Psoas muscle (tissue), 8 donors: Measurements from ENCODE around the gene FAM50A. TPM values are rescaled to one million over a fixed set of nuclear protein-coding genes. Genes with fewer than 3 reads are reported as not detected.

Source experiments
- ATAC-seq, 4 donors: fragments of 200-7000 bp; cut with Tn5 transposase; one replicate each; pipeline ENCODE4 v1.9.1; 2020; ENCODE audit warnings: moderate library complexity in 3 of 4, mild to moderate bottlenecking in 2 of 4
- DNase-seq, 2 donors: peaks; one replicate each; pipeline ENCODE4 v3.0.0-alpha.2; 2020
- H3K27ac ChIP-seq: fragments of 200-600 bp; one replicate; pipeline ENCODE4 v1.8.0; 2022
- H3K27me3 ChIP-seq, 3 donors: fragments of 200-600 bp in 1 of 3; one replicate each; pipeline versions ENCODE4 v1.6.1 to v1.8.0; 2013 to 2022; ENCODE audit warnings: low read length in 2 of 3, mild to moderate bottlenecking in 2 of 3, moderate library complexity in 1 of 3; ENCODE audit not compliant: insufficient read depth in 3 of 3
- H3K36me3 ChIP-seq, 2 donors: fragments of 200-600 bp in 1 of 2; one replicate each; pipeline versions ENCODE4 v1.6.1 to v1.8.0; 2013 to 2022; ENCODE audit warnings: low read depth in 1 of 2, mild to moderate bottlenecking in 1 of 2, moderate library complexity in 1 of 2; ENCODE audit not compliant: insufficient read depth in 1 of 2
- H3K4me1 ChIP-seq: fragments of 200-600 bp; one replicate; pipeline ENCODE4 v1.8.0; 2022
- H3K4me3 ChIP-seq: fragments of 200-600 bp; one replicate; pipeline ENCODE4 v1.8.0; 2022; ENCODE audit warnings: mild to moderate bottlenecking
- H3K9me3 ChIP-seq: fragments of 200-600 bp; one replicate; pipeline ENCODE4 v1.8.0; 2022
- WGBS, 3 donors: extraction: QIAGEN DNeasy Blood & Tissue Kit; methylation state at CpG; one replicate each; pipeline versions ENCODE4 v1.1.6 to v1.1.7; 2013; 5-methylcytosine and 5-hydroxymethylcytosine counted together
- intact Hi-C, 2 donors: fragments of 100-400 bp; cut with DNase I; formaldehyde crosslinking; loops; one replicate each; pipeline versions ENCODE4 v1.11.0 to v1.14.2; 2022
- polyA plus RNA-seq, 3 donors: library from polyadenylated mRNA; stranded (reverse); fragments of 200-250 nt; gene quantifications; one replicate each; pipeline ENCODE4 v1.2.3, GENCODE V29; 2013
- total RNA-seq, 4 donors: library from RNA; stranded (reverse); fragmentation: NEBNext Ultra II Directional in 2 of 4; extraction: Animal tissue kit (Norgen Biotek cat#: 25700) in 2 of 4; gene quantifications; one replicate each; pipeline versions ENCODE4 v1.2.1 to v1.2.4, GENCODE V29; 2021 to 2023
- TF ChIP-seq, protein P1 (sequence below): fragments of 200-600 bp; IDR thresholded peaks from one replicate; pipeline ENCODE4 v1.8.0; 2022; ENCODE audit warnings: antibody characterized with exemption
- donor health status: healthy with polysubstance abuse.
- donor health status: DM: no; HTN: no; CAD: no; lungs with moderate emphysema.
- donor health status: Bipolar disorder and iron deficiency.
- donor health status: healthy.
- donor health status: DM: yes; HTN: yes; CAD: no.
- donor health status: DM: no; HTN: no; CAD: no.
- donor health status: DM: no; HTN: no; CAD: no.
- donor health status: DM: yes; HTN: yes; CAD: no.

The FAM50A gene
- total and polyA plus RNA-seq, 7 donors = 48.6 to 117 (median 59.6) TPM

DNA sequence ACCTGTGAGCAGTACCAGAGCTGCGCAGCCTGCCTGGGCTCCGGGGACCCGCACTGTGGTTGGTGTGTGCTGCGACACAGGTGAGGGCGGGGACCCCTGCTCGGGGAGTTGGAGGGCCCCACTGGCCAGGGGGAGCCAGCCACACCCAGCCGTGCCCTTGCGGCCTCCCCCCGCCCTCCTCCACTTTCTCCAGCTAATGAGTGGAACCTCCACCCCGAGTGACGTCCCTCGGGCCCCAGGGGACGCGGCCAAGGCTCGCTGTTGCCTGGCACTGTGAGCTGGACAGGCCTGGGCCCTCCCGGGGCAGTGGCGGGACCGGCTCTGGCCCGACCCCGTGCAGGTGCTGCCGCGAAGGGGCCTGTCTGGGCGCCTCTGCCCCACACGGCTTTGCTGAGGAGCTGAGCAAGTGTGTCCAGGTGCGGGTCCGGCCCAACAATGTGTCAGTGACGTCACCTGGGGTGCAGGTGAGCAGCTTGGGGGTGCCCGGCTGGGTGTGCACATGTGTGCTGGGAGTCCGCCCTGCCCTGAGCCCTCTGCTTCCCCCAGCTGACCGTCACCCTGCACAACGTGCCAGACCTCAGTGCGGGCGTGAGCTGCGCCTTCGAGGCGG is 19.8 kb downstream of the FAM50A start:
- H3K4me1 ChIP-seq = no peaks in the 10 kb centered on the region
- H3K27ac ChIP-seq = no peak overlapping the region
- WGBS, 3 donors = 87 to 89% (median 87%) methylated on average over 11 to 31 of the region's 36 CpGs
- ATAC-seq (no peak), DNase-seq (no peak)
- no peak overlapping the region for H3K4me3 ChIP-seq
- no peaks in the 10 kb centered on the region for H3K27me3 ChIP-seq
- H3K36me3 ChIP-seq = peaks cover 0 to 25% of the 10 kb centered on the region in 2 donors
- H3K9me3 ChIP-seq = no peaks in the 10 kb centered on the region
- TF ChIP-seq, protein P1, sequence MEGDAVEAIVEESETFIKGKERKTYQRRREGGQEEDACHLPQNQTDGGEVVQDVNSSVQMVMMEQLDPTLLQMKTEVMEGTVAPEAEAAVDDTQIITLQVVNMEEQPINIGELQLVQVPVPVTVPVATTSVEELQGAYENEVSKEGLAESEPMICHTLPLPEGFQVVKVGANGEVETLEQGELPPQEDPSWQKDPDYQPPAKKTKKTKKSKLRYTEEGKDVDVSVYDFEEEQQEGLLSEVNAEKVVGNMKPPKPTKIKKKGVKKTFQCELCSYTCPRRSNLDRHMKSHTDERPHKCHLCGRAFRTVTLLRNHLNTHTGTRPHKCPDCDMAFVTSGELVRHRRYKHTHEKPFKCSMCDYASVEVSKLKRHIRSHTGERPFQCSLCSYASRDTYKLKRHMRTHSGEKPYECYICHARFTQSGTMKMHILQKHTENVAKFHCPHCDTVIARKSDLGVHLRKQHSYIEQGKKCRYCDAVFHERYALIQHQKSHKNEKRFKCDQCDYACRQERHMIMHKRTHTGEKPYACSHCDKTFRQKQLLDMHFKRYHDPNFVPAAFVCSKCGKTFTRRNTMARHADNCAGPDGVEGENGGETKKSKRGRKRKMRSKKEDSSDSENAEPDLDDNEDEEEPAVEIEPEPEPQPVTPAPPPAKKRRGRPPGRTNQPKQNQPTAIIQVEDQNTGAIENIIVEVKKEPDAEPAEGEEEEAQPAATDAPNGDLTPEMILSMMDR = no peak
- intact Hi-C loops = no loop called here

- Histone ChIP-seq H3K27ac (no peak overlapping the region), H3K36me3 (peaks cover 0 to 35% of the 10 kb centered on the region in 2 donors), H3K27me3 (no peaks in the 10 kb centered on the region), H3K4me1 (no peaks in the 10 kb centered on the region), H3K9me3 (no peaks in the 10 kb centered on the region), H3K4me3 (no peak overlapping the region)
- intact Hi-C loops = no loop called here
- ATAC-seq = no peak
- 92 to 94% (median 93%) methylated on average over 17 to 28 of the region's 28 CpGs for WGBS, 3 donors
- TF ChIP-seq, protein P1 = no peak
- DNase-seq = no peak
These were observed 20.9 kb downstream of the FAM50A start for GRCh38 chrX:154464806-154465365.

- WGBS, 3 donors = 89 to 100% (median 91%) methylated on average over 4 to 14 of the region's 14 CpGs
- ATAC-seq (no peak), DNase-seq (no peak)
- peaks cover 0 to 42% of the 10 kb centered on the region in 2 donors for H3K36me3 ChIP-seq
- H3K4me1 ChIP-seq = no peaks in the 10 kb centered on the region
- no peak overlapping the region for H3K27ac ChIP-seq
- TF ChIP-seq, protein P1 = no peak
- intact Hi-C loops = no loop called here
- no peaks in the 10 kb centered on the region for H3K9me3 ChIP-seq
- no peaks in the 10 kb centered on the region for H3K27me3 ChIP-seq
- no peak overlapping the region for H3K4me3 ChIP-seq
These were observed 21.7 kb downstream of the FAM50A start for GRCh38 chrX:154465601-154466000.

GRCh38 chrX:154466036-154466435 is 22.1 kb downstream of the FAM50A start:
- TF ChIP-seq, protein P1 = no peak
- H3K9me3 ChIP-seq = no peaks in the 10 kb centered on the region
- intact Hi-C loops = no loop called here
- H3K27ac ChIP-seq = no peak overlapping the region
- H3K4me1 ChIP-seq = no peaks in the 10 kb centered on the region
- H3K4me3 ChIP-seq = no peak overlapping the region
- no peaks in the 10 kb centered on the region for H3K27me3 ChIP-seq
- ATAC-seq (no peak), DNase-seq (no peak)
- 87 to 92% (median 90%) methylated on average over 4 to 31 of the region's 32 CpGs for WGBS, 3 donors
- peaks cover 0 to 46% of the 10 kb centered on the region in 2 donors for H3K36me3 ChIP-seq

GRCh38 chrX:154466907-154467306 is 23.0 kb downstream of the FAM50A start:
- no peak for ATAC-seq
- no peak overlapping the region for H3K4me3 ChIP-seq
- peaks cover 0 to 46% of the 10 kb centered on the region in 2 donors for H3K36me3 ChIP-seq
- no peaks in the 10 kb centered on the region for H3K9me3 ChIP-seq
- TF ChIP-seq, protein P1 = no peak
- H3K27me3 ChIP-seq = no peaks in the 10 kb centered on the region
- no peak overlapping the region for H3K27ac ChIP-seq
- intact Hi-C loops = no loop called here
- WGBS, 3 donors = 88 to 95% (median 92%) methylated on average over 12 to 15 of the region's 15 CpGs
- no peak for DNase-seq
- H3K4me1 ChIP-seq = no peaks in the 10 kb centered on the region
